HG02973 (cell line): ENCODE data around the gene GNLY.
"Not testable (repeated sequence)": the region's sequence is repeated elsewhere in the genome, so short reads cannot be mapped to it uniquely, and the experiment has no call there.

ENCODE experiments used
- ATAC-seq: cut with Tn5 transposase; IDR thresholded peaks from one replicate; pipeline ENCODE4 v1.9.1; 2021; ENCODE audit warnings: moderate library complexity; ENCODE audit not compliant: unreplicated experiment

The GNLY gene

DNA sequence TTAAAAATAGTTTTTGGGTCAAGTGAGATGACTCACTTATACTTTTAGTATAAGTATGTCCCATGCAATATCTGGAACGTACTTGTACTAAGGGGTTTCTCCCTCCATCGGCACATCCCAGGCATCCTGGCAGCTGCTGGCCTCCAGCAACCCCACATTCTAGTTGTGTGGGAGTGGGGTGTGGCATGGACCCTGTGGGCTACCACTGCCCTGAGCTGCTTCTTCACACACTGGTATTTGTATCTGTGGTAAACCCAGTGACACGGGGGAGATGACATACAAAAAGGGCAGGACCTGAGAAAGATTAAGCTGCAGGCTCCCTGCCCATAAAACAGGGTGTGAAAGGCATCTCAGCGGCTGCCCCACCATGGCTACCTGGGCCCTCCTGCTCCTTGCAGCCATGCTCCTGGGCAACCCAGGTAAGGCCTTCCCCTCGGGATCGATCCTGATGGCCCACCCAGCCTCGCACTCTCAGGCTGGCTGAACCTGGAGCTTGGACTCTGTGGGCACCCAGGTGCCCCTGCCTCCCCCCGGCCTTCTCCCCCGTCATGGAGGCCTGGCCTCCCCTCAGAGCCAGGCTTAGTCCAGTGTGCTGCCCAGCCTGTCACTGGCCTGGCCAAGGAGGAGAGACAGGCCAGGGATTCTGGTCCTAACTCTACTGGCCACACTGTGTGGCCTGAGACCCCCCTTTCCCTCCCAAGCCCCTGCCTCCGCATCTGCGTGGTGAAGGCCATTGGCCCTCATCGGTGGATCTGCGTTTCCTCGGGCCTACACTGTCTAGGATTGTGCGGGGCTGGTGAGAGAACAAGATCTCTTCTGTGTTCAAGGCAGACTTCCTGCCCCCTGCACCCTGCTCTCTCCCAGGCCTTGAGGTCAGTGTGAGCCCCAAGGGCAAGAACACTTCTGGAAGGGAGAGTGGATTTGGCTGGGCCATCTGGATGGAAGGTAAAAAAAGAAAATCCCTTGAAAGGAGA, at the start of gene GNLY:
Gene GNLY (plus strand): TSS at position 307 of the 974 bp plus-strand sequence. CDS start 61 bp downstream, at position 368.
- no peak for ATAC-seq

DNA sequence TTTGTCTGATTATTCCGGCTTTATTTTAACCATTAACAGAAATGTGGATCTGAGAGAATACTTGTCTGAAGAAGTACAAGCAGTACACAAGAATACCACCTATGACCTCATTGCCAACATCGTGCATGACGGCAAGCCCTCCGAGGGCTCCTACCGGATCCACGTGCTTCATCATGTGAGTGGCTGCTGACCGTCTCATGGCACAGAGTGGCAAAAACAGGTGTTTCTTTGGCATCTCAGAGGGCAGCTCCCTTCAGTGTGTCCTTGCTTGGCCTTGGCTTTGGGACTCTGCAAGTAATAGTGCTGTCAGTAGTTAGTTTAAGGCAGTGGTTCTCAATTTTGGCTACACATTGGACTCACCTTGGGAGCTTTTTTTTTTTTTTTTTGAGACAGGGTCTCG, 49.2 kb upstream of the GNLY start:
- no peak for ATAC-seq

DNA sequence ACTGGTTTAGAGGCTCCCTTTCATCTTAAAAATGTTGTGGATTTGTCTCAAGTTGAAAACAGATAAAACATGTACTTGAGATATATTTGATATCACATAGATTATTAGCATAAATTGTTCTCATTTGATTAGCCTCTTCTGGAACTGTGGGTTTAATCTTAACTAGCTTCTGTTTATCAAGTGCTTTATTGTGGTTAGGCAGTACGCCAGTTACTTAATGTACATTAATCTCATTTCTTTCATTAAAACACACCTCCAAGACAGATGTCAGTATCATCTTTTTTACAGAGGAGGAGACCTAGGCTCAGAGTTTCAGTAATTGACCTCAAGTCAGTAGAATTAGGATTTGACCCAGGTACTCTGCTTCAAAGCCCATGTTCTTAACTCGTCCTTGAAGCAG, 48.0 kb upstream of the GNLY start:
- no peak for ATAC-seq

DNA sequence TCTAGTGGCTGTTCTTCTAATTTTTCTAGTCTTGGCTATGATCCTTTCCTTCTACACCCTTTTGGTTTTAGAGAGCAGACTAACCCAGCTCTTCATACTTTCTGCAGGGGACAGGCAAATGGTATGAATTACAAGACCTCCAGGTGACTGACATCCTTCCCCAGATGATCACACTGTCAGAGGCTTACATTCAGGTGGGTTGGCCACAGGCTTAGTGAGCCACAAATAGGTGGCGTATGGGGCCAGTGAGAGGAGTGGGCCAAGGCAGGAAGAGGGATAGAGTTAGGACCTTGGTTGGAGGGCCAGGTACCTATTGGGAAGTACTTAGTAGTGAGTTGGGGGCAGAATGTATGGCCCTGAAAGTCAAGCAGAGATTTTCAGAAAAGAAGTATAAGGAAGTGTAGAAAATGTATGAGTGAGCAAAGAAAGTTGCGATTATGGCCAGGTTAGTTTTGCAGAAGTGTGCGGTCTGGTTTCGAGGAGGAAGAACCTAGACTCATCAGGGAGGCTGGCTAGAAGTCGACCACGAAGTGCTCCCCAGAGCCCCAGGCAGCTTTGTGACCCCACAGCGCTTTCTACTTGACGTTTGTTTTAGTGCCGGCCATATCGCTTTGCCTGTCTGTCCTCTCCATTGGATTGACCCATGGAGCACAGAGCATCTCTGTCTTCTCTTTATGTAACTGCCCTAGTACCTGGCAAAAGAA, 46.2 kb upstream of the GNLY start:
- peak; percentile 51 for ATAC-seq

DNA sequence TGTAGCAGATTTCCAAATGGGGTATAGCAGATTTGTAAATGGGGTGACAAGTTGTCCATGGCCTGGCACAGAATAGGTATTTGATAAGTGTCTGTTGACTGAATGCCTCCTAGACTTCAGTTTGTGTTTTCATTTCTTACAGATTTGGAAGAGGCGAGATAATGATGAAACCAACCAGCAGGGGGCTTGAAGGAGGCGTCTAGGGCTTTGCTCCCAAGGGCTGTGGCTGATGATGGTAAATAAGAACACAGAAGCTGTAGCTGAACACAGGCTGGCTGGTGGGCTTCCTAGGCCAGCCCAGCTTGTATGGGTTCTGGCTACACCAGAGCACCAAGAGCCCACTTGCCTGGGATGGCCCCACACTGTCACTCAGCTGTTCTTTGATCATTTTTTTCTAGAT, 45.5 kb upstream of the GNLY start:
- no peak for ATAC-seq

DNA sequence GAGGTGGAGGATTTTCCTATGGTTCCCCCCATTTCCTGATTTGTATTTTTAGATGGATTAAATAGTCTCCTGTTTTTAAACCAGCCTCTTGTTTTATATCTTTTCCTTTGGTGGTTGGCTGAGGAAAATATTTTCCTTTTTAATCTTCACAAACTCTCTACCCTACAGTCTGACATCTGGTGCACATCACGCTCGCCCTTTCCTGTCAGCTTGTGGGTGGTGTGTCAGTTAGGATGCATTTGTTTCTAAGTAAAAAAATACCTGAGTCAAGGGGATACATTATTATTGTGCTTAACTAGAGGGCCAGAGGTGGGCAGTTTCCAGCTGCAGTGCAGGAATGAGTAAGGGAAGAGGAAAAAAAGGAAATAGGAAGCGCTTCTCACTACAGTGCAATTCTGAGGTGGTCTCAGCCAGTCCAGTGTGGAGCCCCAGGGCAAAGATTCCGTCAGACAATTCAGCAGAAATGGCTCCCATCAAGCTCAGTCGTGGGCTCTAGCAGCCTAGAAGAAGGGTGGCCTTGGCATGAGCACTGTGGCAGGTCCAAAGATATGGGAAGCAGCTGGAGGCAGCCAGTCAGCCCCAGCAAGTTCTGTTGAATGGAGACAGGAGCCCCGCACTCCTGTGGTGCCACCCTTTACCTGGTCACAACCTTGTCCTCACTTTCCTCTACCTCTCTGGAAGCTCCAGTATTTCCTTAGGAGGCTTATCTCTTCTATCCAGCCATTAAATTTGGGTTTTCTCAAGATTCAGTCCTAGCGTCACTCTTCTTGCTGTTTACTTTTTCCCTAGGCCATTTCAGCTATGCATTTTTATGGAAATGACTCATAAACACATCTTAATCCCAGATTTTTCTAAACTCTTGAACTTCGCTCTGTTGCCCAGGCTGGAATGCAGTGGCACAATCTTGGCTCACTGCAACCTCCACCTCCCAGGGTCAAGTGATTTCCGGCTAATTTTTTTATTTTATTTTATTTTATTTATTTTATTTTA, 44.7 kb upstream of the GNLY start:
- no peak for ATAC-seq

DNA sequence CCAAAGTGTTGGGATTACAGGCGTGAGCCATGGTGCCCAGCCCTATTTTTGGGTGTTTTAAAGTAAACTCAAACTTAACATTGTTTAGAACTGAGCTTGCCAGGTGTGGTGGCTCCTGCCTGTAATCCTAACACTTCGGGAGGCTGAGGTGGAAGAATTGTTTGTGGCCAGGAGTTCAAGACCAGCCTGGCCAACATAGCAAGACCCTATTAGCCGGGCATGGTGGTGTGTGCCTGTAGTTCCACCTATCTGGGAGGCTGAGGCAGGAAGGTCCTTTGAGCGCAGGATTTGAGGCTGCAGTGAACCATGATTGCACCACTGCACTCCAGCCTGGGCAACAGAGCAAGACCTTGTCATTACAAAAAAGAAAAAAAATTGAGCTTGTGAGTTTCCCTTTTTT, 43.7 kb upstream of the GNLY start:
- ATAC-seq = no peak

DNA sequence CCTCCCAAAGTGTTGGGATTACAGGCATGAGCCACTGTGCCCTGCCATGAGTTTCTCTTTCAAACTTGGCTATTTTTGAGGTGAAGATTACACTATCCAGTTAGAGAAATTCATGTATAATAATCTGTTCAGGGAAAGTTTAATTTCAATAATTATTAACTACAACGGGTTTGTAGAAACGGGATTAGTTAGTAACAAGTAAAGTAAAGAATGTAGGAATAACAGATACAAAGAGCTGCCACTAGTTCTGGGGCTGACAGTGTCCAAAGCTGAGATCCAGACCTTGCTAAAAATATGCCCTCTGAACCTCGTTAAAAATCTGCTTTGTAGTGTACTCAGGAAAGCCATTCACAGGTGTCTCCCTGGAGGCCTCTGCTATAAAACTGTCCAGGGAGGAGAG, 43.1 kb upstream of the GNLY start:
- no peak for ATAC-seq

DNA sequence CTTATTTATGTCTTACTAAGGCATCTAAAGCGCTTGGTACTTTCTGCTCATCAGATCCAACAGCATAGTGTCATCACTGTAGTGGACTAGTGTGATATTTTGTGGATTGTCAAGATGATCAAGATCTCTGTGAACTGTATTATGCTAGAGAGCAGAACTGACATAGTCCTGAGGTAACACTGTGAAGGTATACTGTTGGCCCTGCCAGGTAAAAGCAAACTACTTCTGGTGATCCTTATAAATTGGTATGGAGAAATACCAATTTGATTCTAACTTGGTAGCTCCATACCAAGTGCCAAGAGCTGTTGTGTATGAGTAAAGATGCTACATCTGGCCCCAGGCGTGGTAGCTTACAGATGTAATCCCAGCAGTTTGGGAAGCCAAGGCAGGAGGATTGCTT, 42.1 kb upstream of the GNLY start:
- no peak for ATAC-seq

DNA sequence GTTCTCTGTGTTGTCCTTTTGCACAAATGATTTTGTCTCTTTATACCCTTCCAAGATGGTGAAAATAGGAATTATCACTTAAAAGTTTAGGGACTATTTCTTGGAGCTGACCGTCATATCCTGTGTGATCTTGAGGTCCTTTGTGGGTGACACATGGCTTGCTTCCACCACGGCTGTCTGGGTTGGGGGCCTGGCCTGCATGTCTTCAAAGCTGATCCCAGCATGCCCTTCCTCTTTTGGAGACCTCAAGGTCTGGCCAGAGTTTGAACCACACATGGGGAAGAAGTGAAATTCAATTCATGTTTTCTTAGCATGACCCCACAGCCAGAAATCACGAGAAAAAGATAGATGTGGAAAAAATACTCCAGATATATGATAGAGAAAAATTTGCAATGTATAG, 40.2 kb upstream of the GNLY start:
- no peak for ATAC-seq

DNA sequence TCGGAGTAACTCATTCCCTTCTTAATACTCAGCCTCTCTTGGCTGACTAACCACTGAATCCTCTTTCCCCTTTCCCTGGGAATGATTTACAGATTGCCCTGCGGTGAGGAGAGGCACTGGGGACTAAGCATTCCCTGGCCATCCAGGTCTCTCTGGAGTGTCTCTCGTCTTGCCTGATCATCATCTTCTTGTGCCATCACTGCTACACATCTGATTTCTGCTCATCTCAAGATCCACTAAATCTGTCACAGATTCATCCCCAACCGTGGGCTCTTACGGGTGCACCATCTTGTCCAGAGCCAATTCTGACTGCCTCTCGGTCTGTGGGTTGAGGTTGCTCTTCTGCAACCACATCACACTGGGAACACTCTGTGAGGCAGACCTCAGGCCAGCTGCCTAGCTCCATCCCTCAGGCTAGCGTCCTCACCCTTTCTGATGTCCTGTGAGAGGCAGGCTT, 38.2 kb upstream of the GNLY start:
- ATAC-seq = no peak

DNA sequence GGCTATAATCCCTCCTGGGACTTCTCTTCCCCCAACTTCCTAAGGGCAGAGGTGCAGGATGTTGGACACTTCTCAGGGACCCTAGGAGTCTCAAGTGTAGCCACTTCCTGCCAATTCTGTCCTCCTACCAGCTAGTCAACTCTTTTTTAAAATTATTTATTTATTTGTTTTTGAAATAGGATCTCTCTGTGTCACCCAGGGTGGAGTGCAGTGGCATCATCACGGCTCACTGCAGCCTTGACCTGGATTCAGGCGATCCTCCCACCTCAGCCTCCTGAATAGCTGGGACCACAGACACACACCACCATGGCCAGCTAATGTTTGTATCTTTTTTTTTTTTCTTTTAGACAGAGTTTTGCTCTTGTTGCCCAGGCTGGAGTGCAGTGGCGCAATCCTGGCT, 37.7 kb upstream of the GNLY start:
- no peak for ATAC-seq

DNA sequence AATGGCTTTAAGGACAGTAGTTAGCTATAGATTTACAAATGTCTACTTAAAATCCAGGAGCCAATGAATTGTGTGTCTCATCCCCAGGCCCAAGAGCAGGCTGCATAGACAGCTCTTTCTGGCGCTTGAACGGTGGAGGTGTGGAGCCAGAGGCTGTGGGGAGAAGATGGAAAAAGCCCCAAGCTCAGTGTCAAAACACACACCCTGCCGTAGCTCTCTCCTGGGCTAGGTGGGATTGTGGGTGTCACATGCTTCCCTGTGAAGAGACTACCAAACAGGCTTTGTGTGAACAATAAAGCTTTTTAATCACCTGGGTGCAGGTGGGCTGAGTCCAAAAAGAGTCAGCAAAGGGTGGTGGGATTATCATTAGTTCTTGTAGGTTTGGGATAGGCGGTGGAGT, 36.8 kb upstream of the GNLY start:
- not testable (repeated sequence) for ATAC-seq

DNA sequence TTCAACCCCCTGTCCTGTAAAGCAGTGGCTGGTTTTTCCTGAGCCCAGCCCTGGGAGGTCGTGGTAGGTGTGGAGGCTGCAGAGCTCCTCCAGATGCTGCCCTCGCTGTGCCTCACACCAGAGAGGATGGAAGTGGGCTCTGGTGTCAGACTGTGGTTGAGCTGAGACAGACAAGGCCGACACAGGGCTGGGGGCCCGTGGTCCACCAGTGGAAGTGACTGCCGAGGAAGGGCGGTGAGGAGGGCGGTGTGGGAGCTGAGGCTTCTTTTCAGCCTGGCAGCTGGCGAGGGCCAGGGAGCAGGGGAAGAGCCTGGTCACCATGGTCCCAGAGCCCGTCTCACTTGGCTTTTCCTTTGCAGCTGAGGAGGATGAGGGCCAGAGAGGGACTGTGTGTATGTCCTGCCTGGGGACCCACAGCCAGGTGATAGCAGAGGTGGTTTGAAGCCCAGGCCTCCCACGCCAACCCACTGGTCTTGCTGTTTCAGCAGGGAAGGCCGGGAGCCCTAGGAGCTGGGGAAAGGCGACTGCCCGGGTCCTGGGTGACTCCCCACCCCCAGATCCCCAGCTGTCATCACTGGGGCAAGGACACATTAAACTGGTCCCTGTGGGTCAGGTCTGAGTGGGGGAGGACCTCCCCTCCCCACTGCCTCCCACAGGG, 34.7 kb upstream of the GNLY start:
- ATAC-seq = no peak

DNA sequence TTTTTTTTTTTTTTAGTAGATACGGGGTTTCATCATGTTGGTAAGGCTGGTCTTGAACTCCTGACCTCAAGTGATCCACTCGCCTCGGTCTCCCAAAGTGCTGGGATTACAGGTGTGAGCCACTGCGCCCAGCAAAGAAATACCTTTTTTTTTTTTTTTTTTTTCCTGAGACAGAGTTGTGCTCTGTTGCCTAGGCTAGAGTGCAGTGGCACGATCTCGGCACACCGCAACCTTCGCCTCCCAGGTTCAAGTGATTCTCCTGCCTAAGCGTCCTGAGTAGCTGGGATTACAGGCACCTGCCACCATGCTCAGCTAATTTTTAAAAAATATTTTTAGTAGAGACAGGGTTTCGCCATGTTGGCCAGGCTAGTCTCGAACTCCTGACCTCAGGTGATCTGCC, 33.9 kb upstream of the GNLY start:
- not testable (repeated sequence) for ATAC-seq

DNA sequence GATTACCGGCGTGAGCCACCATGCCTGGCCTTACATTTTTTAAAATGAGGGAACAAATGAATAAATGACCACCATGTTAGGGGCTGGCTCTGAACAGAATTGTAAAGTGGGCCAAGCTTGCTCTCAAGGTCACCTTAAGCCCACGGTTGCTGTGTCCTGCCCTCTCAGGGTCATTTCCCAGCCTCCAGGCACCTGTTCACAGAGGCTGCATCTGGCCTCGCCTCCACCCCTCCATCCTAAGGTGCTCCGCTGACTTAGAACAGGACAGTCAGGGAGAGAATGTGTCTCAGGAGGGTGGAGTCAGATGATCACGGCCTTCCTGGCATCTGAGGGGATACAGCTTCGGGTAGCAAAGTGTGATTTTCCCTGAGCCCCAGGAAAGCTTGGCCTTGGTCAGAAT, 33.4 kb upstream of the GNLY start:
- no peak for ATAC-seq

DNA sequence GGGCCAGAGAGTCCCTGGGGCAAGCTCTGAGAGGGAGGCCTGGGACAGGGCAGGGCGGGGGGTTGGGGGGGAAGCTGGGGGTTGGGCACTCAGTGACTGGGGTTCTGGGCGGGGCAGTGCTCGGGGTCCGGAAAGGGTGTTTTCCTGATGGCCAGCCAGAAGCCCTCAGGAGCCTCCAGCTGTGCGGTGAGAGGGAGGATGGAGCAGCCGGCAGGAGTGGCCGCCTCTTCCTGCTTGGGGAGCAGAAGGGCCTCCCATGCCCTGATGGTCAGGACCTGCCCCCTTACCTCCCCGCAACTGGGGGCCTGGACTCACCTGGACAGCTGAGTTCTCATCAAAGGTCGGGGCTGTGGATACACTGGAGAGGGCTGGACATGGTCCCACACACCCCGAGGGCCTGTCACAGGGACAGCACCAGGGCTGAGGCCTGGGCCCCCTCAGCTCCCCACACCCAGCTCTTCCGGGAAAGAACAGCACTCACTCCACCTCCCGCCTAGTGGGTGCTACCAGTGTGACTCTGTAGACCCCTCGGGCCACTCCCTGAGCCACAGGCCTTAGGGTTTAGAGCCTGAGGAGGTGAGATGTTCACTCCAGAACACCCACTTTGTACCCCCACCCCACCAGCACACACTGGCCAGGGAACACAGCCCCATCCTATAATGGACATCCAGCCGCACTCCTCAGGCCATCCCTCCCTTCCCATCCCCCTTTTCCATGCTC, 32.9 kb upstream of the GNLY start:
- no peak for ATAC-seq

DNA sequence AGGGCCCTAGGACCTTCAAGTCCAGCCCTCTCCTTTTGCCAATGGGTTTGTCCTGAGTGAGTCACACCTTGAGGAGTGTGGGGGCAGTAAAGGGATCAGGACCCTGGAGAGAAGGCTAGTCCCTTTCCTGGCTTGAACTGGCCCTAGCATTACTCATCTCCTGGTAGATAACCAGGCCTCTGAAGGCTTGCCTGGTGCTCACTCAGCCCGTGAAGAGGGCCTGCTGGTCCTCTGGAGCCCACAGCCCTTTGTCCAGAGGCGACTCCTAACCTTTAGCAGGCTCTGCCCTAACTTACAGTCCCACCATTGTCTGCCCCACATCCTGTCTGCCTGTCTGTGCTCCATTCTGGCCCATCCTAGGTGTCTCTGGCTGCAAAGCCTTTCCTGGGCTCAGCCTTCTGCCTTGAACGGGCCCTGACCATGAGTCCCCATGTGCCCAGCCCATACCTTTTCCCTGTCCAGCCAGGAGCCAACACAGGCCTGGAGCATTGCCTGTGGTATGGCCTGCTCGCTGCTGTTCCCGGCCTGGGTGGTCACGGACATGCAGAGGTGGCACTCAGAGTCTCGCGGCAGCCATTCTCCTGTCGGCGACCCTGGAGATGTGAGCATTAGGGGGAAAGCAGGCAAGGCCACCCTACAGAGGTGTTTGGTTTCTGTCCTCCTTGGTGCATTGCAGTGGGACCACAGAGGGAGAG, 31.1 kb upstream of the GNLY start:
- ATAC-seq = no peak
